Stomach (tissue), 4 donors: ENCODE measurements around the gene PTCHD4.

ENCODE experiments used
- CTCF ChIP-seq, 7 experiments: fragments of 450-650 bp in 4 of 7; fragments of 200-600 bp in 3 of 7; sonication (generic) in 3 of 7; IDR thresholded peaks; one replicate each; pipeline ENCODE4 v1.5.1; 2016 to 2019; ENCODE audit warnings: antibody characterized with exemption in 7 of 7, control low read depth in 2 of 7, mild to moderate bottlenecking in 1 of 7
- POLR2A ChIP-seq, 4 donors: fragments of 450-650 bp; IDR thresholded peaks; one replicate each; pipeline ENCODE4 v1.6.1; 2016; ENCODE audit warnings: antibody characterized with exemption in 4 of 4, control low read depth in 2 of 4, mild to moderate bottlenecking in 1 of 4, moderate library complexity in 1 of 4

GRCh38 chr6:48147051-48147450, 36.1 kb upstream of the PTCHD4 start:
- TF ChIP-seq CTCF (IDR thresholded peaks at IDR 0.05) (no peak), POLR2A (IDR thresholded peaks at IDR 0.05) (no peak)
